ENCODE data around the gene SEMA4A.

SEMA4A gene

GRCh38 chr1:156157966-156158365, 4.6 kb downstream of the SEMA4A start:
- H3K27ac ChIP-seq, result no peak overlapping the region
- no peaks in the 10 kb centered on the region for H3K36me3 ChIP-seq (ENCODE audit: insufficient read depth, low read length)
- H3K4me3 ChIP-seq, result no peak overlapping the region
- H3K9me3 ChIP-seq (ENCODE audit: low read depth, low read length), result no peaks in the 10 kb centered on the region
- no peak overlapping the region for H3K9ac ChIP-seq (ENCODE audit: insufficient read length)
- DNase-seq (ENCODE audit: low read depth, low spot score), result no peak
- TF ChIP-seq EZH2 (IDR thresholded peaks at IDR 0.05) (no peak), POLR2AphosphoS5 (IDR thresholded peaks at IDR 0.05; ENCODE audit: borderline replicate concordance, low read depth, low read length) (no peak), FOXP2 (optimal IDR thresholded peaks at IDR 0.05; ENCODE audit: control extremely low read depth, extremely low read length, insufficient read depth) (no peak)

- Histone ChIP-seq H3K9me3 (ENCODE audit: low read depth, low read length) (no peaks in the 10 kb centered on the region), H3K9ac (ENCODE audit: insufficient read length) (no peak overlapping the region), H3K36me3 (ENCODE audit: insufficient read depth, low read length) (no peaks in the 10 kb centered on the region), H3K27ac (no peak overlapping the region), H3K4me3 (peak overlapping the region; percentile 65)
- no peak for DNase-seq (ENCODE audit: low read depth, low spot score)
- no peak for TF ChIP-seq EZH2 (IDR thresholded peaks at IDR 0.05)
- no peak for TF ChIP-seq FOXP2 (optimal IDR thresholded peaks at IDR 0.05; ENCODE audit: control extremely low read depth, extremely low read length, insufficient read depth)
- TF ChIP-seq POLR2AphosphoS5 (IDR thresholded peaks at IDR 0.05; ENCODE audit: borderline replicate concordance, low read depth, low read length), result no peak
Measured at GRCh38 chr1:156160000-156160742, 6.8 kb downstream of the SEMA4A start.

GRCh38 chr1:156160743-156161171, 7.4 kb downstream of the SEMA4A start:
- H3K9ac ChIP-seq (ENCODE audit: insufficient read length), result no peak overlapping the region
- DNase-seq (ENCODE audit: low read depth, low spot score), result no peak
- no peak overlapping the region for H3K27ac ChIP-seq

GRCh38 chr1:156162430-156163037, 9.1 kb downstream of the SEMA4A start:
- TF ChIP-seq FOXP2 (optimal IDR thresholded peaks at IDR 0.05; ENCODE audit: control extremely low read depth, extremely low read length, insufficient read depth), result no peak
- Histone ChIP-seq H3K27ac (0 out of 2 replicates have a peak overlapping the region, but pooled peaks have one; percentile 31), H3K4me3 (no peak overlapping the region), H3K36me3 (ENCODE audit: insufficient read depth, low read length) (no peaks in the 10 kb centered on the region), H3K9me3 (ENCODE audit: low read depth, low read length) (no peaks in the 10 kb centered on the region), H3K9ac (ENCODE audit: insufficient read length) (no peak overlapping the region)
- no peak for DNase-seq (ENCODE audit: low read depth, low spot score)

More at GRCh38 chr1:156160743-156161171, 7.4 kb downstream of the SEMA4A start:
- Histone ChIP-seq H3K9me3 (ENCODE audit: low read depth, low read length) (no peaks in the 10 kb centered on the region), H3K36me3 (ENCODE audit: insufficient read depth, low read length) (no peaks in the 10 kb centered on the region), H3K4me3 (peak overlapping the region; percentile 65)
- no peak for TF ChIP-seq FOXP2 (optimal IDR thresholded peaks at IDR 0.05; ENCODE audit: control extremely low read depth, extremely low read length, insufficient read depth)
- peak; percentile 57; the same call in 1 of the 2 replicates for TF ChIP-seq POLR2AphosphoS5 (IDR thresholded peaks at IDR 0.05; ENCODE audit: borderline replicate concordance, low read depth, low read length)

GRCh38 chr1:156163712-156164111, 10.3 kb downstream of the SEMA4A start:
- H3K4me3 ChIP-seq, result no peak overlapping the region
- H3K9me3 ChIP-seq (ENCODE audit: low read depth, low read length), result no peaks in the 10 kb centered on the region
- TF ChIP-seq POLR2AphosphoS5 (IDR thresholded peaks at IDR 0.05; ENCODE audit: borderline replicate concordance, low read depth, low read length) (no peak), FOXP2 (optimal IDR thresholded peaks at IDR 0.05; ENCODE audit: control extremely low read depth, extremely low read length, insufficient read depth) (no peak), EZH2 (IDR thresholded peaks at IDR 0.05) (no peak)
- no peak overlapping the region for H3K9ac ChIP-seq (ENCODE audit: insufficient read length)
- no peak for DNase-seq (ENCODE audit: low read depth, low spot score)
- no peak overlapping the region for H3K27ac ChIP-seq
- no peaks in the 10 kb centered on the region for H3K36me3 ChIP-seq (ENCODE audit: insufficient read depth, low read length)

- no peak overlapping the region for H3K9ac ChIP-seq (ENCODE audit: insufficient read length)
- no peak for DNase-seq (ENCODE audit: low read depth, low spot score)
- H3K27ac ChIP-seq, result no peak overlapping the region
- H3K4me3 ChIP-seq, result no peak overlapping the region
- H3K9me3 ChIP-seq (ENCODE audit: low read depth, low read length), result no peaks in the 10 kb centered on the region
- no peak for TF ChIP-seq POLR2AphosphoS5 (IDR thresholded peaks at IDR 0.05; ENCODE audit: borderline replicate concordance, low read depth, low read length)
- TF ChIP-seq FOXP2 (optimal IDR thresholded peaks at IDR 0.05; ENCODE audit: control extremely low read depth, extremely low read length, insufficient read depth), result no peak
- no peak for TF ChIP-seq EZH2 (IDR thresholded peaks at IDR 0.05)
- no peaks in the 10 kb centered on the region for H3K36me3 ChIP-seq (ENCODE audit: insufficient read depth, low read length)
Measured at GRCh38 chr1:156164125-156164831, 10.9 kb downstream of the SEMA4A start.

- H3K9ac ChIP-seq (ENCODE audit: insufficient read length), result no peak overlapping the region
- no peak overlapping the region for H3K27ac ChIP-seq
- no peak for TF ChIP-seq POLR2AphosphoS5 (IDR thresholded peaks at IDR 0.05; ENCODE audit: borderline replicate concordance, low read depth, low read length)
- no peak for TF ChIP-seq EZH2 (IDR thresholded peaks at IDR 0.05)
- TF ChIP-seq FOXP2 (optimal IDR thresholded peaks at IDR 0.05; ENCODE audit: control extremely low read depth, extremely low read length, insufficient read depth), result no peak
- no peaks in the 10 kb centered on the region for H3K9me3 ChIP-seq (ENCODE audit: low read depth, low read length)
- no peak overlapping the region for H3K4me3 ChIP-seq
- no peaks in the 10 kb centered on the region for H3K36me3 ChIP-seq (ENCODE audit: insufficient read depth, low read length)
- no peak for DNase-seq (ENCODE audit: low read depth, low spot score)
Measured at GRCh38 chr1:156165083-156165482, 11.7 kb downstream of the SEMA4A start.

GRCh38 chr1:156167536-156167935, 14.2 kb downstream of the SEMA4A start:
- TF ChIP-seq EZH2 (IDR thresholded peaks at IDR 0.05) (no peak), POLR2AphosphoS5 (IDR thresholded peaks at IDR 0.05; ENCODE audit: borderline replicate concordance, low read depth, low read length) (no peak), FOXP2 (optimal IDR thresholded peaks at IDR 0.05; ENCODE audit: control extremely low read depth, extremely low read length, insufficient read depth) (no peak)
- Histone ChIP-seq H3K36me3 (ENCODE audit: insufficient read depth, low read length) (no peaks in the 10 kb centered on the region), H3K9ac (ENCODE audit: insufficient read length) (no peak overlapping the region), H3K9me3 (ENCODE audit: low read depth, low read length) (no peaks in the 10 kb centered on the region), H3K27ac (peak overlapping the region; percentile 77; the same call in 1 of the 2 replicates), H3K4me3 (no peak overlapping the region)
- DNase-seq (ENCODE audit: low read depth, low spot score), result peak; percentile 47
